ENCODE data around the gene RBM11. TPM values are rescaled to one million over a fixed set of nuclear protein-coding genes. Genes with fewer than 3 reads are reported as not detected.

Gene RBM11
- total RNA-seq, 1 donor from 2014 or later, result not detected

GRCh38 chr21:14229399-14229798 is 13.4 kb downstream of the RBM11 start:
- no peak for DNase-seq (ENCODE audit: low spot score in 2 of 2)
- Histone ChIP-seq H3K36me3 (no peaks in the 10 kb centered on the region), H3K27ac (no peak overlapping the region), H3K4me1 (no peaks in the 10 kb centered on the region), H3K9me3 (peaks cover 0 to 7% of the 10 kb centered on the region in 2 donors), H3K27me3 (no peaks in the 10 kb centered on the region), H3K4me3 (no peak overlapping the region)
- intact Hi-C loops (cut with DNase I), result no loop called here
- TF ChIP-seq CTCF (IDR thresholded peaks at IDR 0.05), result no peak

GRCh38 chr21:14235101-14235500 is 19.1 kb downstream of the RBM11 start:
- no peak for TF ChIP-seq CTCF (IDR thresholded peaks at IDR 0.05)
- no peaks in the 10 kb centered on the region for H3K9me3 ChIP-seq
- H3K4me1 ChIP-seq, result no peaks in the 10 kb centered on the region
- H3K36me3 ChIP-seq, result no peaks in the 10 kb centered on the region
- H3K4me3 ChIP-seq, result no peak overlapping the region
- H3K27ac ChIP-seq, result no peak overlapping the region
- intact Hi-C loops (cut with DNase I), result no loop called here
- H3K27me3 ChIP-seq, result no peaks in the 10 kb centered on the region
- DNase-seq (ENCODE audit: low spot score in 2 of 2), result no peak

GRCh38 chr21:14236180-14236579 is 20.2 kb downstream of the RBM11 start:
- no peak for DNase-seq (ENCODE audit: low spot score in 2 of 2)
- H3K36me3 ChIP-seq, result no peaks in the 10 kb centered on the region
- intact Hi-C loops (cut with DNase I), result no loop called here
- H3K9me3 ChIP-seq, result no peaks in the 10 kb centered on the region
- no peak overlapping the region for H3K4me3 ChIP-seq
- no peak for TF ChIP-seq CTCF (IDR thresholded peaks at IDR 0.05)
- no peaks in the 10 kb centered on the region for H3K4me1 ChIP-seq
- H3K27me3 ChIP-seq, result no peaks in the 10 kb centered on the region
- no peak overlapping the region for H3K27ac ChIP-seq

- no peak for DNase-seq (ENCODE audit: low spot score in 2 of 2)
Observed at GRCh38 chr21:14239281-14239680, 23.3 kb downstream of the RBM11 start.

GRCh38 chr21:14241297-14241696 is 25.3 kb downstream of the RBM11 start:
- no peaks in the 10 kb centered on the region for H3K27me3 ChIP-seq
- intact Hi-C loops (cut with DNase I), result no loop called here
- no peak overlapping the region for H3K27ac ChIP-seq
- H3K4me3 ChIP-seq, result no peak overlapping the region
- DNase-seq (ENCODE audit: low spot score in 2 of 2), result no peak
- no peaks in the 10 kb centered on the region for H3K4me1 ChIP-seq
- TF ChIP-seq CTCF (IDR thresholded peaks at IDR 0.05), result no peak
- H3K36me3 ChIP-seq, result no peaks in the 10 kb centered on the region
- no peaks in the 10 kb centered on the region for H3K9me3 ChIP-seq

More at GRCh38 chr21:14239281-14239680, 23.3 kb downstream of the RBM11 start:
- Histone ChIP-seq H3K27me3 (no peaks in the 10 kb centered on the region), H3K4me1 (no peaks in the 10 kb centered on the region), H3K27ac (no peak overlapping the region), H3K36me3 (no peaks in the 10 kb centered on the region), H3K4me3 (no peak overlapping the region), H3K9me3 (no peaks in the 10 kb centered on the region)
- no peak for TF ChIP-seq CTCF (IDR thresholded peaks at IDR 0.05)
- intact Hi-C loops (cut with DNase I), result no loop called here

GRCh38 chr21:14243461-14243860 is 27.5 kb downstream of the RBM11 start:
- TF ChIP-seq CTCF (IDR thresholded peaks at IDR 0.05), result no peak
- intact Hi-C loops (cut with DNase I), result no loop called here
- H3K36me3 ChIP-seq, result no peaks in the 10 kb centered on the region

More at GRCh38 chr21:14243461-14243860, 27.5 kb downstream of the RBM11 start:
- Histone ChIP-seq H3K27me3 (no peaks in the 10 kb centered on the region), H3K4me1 (no peaks in the 10 kb centered on the region), H3K9me3 (no peaks in the 10 kb centered on the region), H3K4me3 (no peak overlapping the region), H3K27ac (no peak overlapping the region)
- no peak for DNase-seq (ENCODE audit: low spot score in 2 of 2)

All from ascending aorta (tissue), 2 donors.